Muscle of arm (tissue), 12 donors: Measurements from ENCODE around the gene SCAPER. TPM values are rescaled to one million over a fixed set of nuclear protein-coding genes. Genes with fewer than 3 reads are reported as not detected.
A peak's percentile ranks its signal among the peaks of the same experiment; 100 is the strongest.
"Not testable (repeated sequence)": the region's sequence is repeated elsewhere in the genome, so short reads cannot be mapped to it uniquely, and the experiment has no call there.

Source experiments
- DNase-seq: peaks from one replicate; pipeline ENCODE4 v3.0.0-alpha.2; 2013
- polyA plus RNA-seq, 12 donors: library from polyadenylated mRNA; unstranded; fragments of 120-200 nt; gene quantifications; one replicate each; pipeline ENCODE4 v1.2.1, GENCODE V29; 2013; ENCODE audit not compliant: insufficient read length in 12 of 12

Gene SCAPER
- polyA plus RNA-seq, 12 donors = 32.0 to 103 (median 84.6) TPM; not detected in 1

GRCh38 chr15:76325704-76326103, 579.4 kb downstream of the SCAPER start:
- DNase-seq = no peak

- DNase-seq = no peak
Observed at GRCh38 chr15:76324066-76324465, 581.1 kb downstream of the SCAPER start.

DNA sequence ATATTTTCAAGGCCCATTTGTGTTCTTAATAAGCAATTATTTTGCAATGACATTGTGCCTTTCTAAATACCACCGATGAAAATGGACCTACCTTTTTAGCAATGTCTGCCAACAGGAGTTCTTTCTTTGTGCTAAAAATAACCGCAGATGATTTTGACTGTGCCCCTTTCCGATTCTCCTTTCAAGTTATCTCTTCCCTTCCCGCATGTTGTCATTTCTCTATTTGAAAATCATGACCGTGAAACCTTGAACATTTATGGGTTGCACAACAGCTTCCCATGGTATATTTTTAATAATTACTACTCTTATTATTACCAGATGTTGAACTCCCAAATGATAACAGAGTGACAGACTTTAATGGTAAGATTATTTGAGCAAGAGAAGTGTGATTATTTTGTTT, 583.5 kb downstream of the SCAPER start:
- DNase-seq = no peak

DNA sequence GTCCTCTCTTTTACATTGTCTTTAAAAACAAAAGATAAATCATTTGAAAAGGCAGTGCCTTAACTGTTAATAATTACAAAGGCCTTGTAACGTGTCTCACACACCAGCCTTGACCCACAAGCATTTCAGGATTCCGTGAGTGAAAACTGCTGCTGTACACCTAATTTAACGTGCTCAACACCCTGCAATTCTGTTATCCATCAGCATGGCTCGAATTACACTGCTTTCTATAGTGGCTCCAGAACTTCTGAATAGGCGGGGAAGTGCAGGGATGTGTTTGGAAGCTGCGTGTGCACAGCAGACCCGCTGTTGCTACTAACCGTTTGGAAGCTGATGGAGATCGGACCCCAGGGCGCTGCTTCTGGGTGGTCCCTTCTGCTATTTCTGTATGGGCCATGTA, 584.0 kb downstream of the SCAPER start:
- DNase-seq = no peak

GRCh38 chr15:76320012-76320411, 585.1 kb downstream of the SCAPER start:
- no peak for DNase-seq

DNA sequence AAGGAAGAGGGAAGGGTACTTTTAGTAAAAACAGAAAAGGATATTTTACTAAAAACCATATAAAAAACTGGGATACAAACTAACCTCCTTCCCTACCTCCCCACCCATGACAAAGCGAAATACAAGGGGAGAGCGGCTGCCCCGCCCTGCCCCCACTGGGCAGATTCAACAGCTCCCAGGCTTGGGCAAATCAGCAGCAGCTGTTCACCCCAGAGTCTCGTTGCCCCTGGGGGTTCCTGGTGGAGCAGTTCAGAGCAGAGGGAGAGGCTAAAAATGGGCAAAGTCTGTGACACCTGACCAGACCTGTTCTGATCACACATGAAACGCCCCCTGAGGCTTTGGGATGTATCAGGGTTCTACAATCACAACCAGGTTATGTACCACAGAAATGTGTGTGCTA, 591.4 kb downstream of the SCAPER start:
- DNase-seq = no peak

DNA sequence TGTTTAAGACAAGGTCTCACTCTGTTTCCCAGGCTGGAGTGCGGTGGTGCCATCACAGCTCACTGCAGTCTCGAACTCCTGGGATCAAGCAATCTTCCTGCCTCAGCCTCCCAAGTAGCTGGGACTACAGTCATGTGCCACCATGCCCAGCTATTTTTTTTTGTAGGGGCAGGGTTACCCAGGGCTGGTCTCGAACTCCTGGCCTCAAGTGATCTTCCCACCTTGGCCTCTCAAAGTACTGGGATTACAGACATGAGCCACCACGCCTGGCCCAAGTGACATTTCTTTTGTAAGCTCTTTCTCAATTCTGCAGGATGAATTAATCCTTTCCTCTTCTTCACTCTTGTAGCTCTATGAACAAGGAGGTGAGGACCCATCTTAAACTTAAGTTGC, 592.0 kb downstream of the SCAPER start:
- not testable (repeated sequence) for DNase-seq

DNA sequence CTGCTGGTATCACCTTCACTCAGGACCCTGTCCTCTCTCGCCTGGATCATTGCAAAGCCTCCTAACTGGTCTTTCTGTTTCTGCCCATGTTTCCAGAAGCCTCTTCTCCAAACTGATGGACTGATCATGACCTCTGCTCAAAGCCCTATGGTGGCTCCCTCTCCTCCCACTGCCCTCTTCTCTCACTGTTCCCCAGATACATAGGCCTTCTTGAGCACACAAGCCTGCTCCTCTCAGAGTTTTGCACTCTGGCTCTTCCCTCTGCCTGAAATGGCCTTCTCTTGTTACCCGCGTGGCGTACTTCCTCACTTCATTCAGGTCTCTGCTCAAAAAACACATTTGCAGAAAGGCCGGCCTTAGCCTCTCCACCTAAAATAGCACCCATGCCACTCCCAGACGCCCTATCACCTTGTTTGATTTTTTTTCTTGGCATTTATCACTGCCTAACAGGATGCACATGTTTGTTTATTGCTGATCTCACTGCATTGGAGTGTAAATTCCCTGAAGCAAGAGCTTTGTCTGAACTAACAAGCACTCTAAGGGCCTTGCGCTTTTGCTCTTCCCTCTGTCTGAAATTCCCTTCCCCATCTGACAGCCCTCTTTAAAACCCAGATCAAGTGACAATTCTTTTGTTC, 592.5 kb downstream of the SCAPER start:
- no peak for DNase-seq

- DNase-seq = peak; percentile 96
Observed at GRCh38 chr15:76311100-76311953, 593.8 kb downstream of the SCAPER start, which contains the start of gene ETFA. ETFA (minus strand) TSS chr15:76311469; CDS start chr15:76311388, 81 bp downstream.

DNA sequence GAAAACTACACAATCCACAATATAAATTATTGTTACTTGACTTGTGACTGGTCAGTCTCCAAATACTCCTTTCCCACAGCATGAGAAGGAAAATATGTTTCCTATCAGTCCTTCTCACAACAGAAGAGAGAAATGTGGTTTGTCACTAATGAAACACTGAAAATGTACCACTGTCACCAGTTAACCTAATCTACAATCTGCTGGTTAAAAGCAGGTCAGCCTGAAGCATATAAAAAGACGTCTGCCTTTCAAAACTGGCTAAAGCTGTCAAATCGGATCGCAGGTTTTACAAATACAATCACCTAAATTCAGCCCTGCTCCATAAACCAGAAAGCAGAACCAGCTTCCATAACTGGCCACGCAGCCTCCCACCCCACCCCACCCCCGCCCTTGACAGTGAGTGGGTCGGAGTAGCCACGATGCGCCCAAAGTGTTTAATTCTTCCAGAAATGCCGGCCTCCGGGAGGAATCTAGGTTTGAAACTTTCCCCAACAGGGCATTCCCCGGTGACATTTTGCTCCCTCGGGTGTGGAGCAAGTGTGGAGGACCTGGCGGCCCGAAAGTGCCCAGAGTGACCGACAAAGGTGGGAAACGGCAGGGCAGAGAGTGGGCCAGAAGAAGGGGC, 594.6 kb downstream of the SCAPER start:
- no peak for DNase-seq

DNA sequence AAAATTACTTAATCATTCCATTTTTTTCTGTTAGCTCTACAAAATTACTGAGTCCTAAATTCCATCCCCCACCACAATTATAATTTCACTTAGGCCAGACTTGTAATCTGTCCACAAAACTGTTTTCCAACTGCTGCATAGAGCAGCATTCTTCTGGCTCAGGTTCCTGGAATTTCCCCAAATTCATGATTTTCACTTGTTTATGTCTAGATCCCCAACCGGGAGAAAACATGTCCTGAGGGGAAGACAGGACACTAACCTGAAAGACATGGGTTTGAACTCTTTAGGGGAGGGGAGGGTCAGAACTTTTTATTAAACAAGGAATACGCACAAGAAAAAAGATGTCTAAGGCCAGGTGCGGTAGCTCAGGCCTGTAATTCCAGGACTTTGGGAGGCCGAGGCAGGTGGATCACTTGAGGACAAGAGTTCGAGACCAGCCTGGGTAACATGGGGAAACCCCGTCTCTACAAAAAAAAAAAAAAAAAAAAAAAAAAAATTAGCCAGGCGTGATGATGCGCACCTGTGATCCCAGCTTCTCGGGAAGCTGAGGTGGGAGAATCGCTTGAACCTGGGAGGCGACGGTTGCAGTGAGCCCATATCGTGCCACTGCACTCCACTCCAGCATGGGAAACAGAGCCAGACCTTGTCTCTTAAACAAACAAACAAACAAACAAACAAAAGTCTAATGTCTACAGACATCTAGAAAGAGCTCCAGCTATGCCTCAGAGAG, 595.4 kb downstream of the SCAPER start:
- peak; percentile 10 for DNase-seq

- no peak for DNase-seq
Observed at GRCh38 chr15:76303909-76304308, 601.2 kb downstream of the SCAPER start.

GRCh38 chr15:76299786-76300185, 605.4 kb downstream of the SCAPER start:
- no peak for DNase-seq

DNA sequence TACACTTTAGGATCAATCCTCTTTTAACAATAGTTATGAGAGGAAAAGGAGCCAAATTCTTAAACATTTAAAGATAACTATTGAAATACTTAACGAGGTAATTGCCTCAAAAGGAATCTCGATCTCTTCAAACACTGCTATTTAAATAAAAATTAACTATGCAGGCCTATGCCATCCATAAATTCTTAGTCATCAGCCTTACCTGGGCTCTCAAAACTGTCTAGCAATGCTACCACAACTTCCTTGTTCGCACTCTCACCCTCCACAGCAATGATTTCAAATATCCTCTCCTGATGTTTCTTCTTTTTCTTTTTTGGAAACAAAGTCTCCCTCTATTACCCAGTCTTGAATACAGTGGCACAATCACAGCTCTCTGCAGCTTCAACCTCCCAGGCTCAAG, 606.2 kb downstream of the SCAPER start:
- no peak for DNase-seq

GRCh38 chr15:76297951-76298350, 607.2 kb downstream of the SCAPER start:
- not testable (repeated sequence) for DNase-seq

Other genes starting within 250 kb of the SCAPER start
- 100 to 1,000 TPM in 10 of 12 donors, 10 to 100 TPM in 1, not detected in 1; 86.8 to 140 (median 125) TPM for gene RCN2, start 26.4 kb upstream of the SCAPER start, polyA plus RNA-seq
- gene PSTPIP1, start 89.8 kb upstream of the SCAPER start, polyA plus RNA-seq = 1 to 10 TPM in 10 of 12 donors, not detected in 2; 1.4 to 7.2 (median 2.0) TPM
- 100 to 1,000 TPM in 11 of 12 donors, not detected in 1; 263 to 440 (median 398) TPM for gene TSPAN3, start 165.8 kb upstream of the SCAPER start, polyA plus RNA-seq